NOMO-1 (cell line): ENCODE data around the gene MYPN.
"Not testable (repeated sequence)": the region's sequence is repeated elsewhere in the genome, so short reads cannot be mapped to it uniquely, and the experiment has no call there.

ENCODE experiments used
- DNase-seq, 2 experiments: peaks; one replicate each; lab custom pipeline; 2025; ENCODE audit not compliant: unreplicated experiment in 2 of 2; lab: John Stamatoyannopoulos, UW

Gene MYPN

GRCh38 chr10:68221196-68221595, 111.9 kb downstream of the MYPN start:
- DNase-seq: no peak

DNA sequence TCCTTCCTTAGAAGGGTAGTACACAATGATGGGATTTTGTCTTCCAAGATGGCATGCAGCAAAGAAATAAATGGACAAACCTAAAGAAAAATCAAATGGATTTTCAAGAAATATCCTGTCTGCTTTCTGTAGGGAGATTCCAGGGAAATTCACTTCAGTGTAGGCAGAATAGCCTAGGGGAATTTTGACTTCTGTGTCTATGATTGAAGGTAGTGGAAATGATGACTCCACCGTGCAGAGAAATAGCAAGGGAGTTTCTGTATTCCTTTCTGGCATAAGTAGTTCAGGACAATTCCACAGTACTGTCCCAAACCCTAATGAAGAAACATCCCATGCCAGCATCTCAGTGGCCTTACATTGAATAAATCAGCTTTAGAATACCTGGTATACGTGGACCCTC, 113.1 kb downstream of the MYPN start:
- no peak for DNase-seq

GRCh38 chr10:68223535-68224165, 114.4 kb downstream of the MYPN start:
- DNase-seq: no peak

DNA sequence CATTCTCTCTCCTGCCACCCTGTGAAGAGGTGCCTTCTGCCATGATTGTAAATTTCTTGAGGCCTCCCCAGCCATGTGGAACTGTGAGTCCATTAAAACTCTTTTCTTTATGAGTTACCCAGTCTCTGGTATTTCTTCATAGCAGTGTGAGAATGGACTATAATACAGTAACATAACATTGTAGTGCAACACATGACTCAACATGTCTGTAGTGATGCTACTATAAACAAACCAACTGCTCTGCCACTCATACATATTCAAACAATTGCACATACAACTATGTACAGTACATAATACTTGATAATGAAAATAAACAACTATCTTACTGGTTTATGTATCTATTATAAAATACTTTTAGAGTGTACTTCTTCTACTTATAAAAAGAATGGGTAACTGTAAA, 115.5 kb downstream of the MYPN start:
- no peak for DNase-seq

DNA sequence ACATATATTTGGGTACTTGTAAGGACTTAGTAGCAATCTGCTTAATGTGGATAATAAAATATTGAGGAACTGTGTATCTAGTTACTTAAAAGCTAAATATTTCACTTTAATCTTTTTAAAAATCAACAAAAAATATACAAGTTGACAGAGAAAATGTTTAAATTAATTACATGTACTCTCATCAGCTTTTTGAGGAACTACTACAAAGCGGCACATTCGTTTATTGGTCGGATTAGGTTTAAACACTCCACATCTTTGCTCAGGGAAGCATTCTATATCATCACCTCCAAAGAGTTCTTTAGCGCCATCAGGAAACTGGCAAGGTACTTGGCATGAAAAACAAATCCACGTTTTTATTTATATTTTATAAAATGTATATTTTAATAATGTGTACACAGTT, 121.0 kb downstream of the MYPN start:
- no peak for DNase-seq

- DNase-seq: peak; percentile 37 to 43
Observed at GRCh38 chr10:68231106-68231816, 122.0 kb downstream of the MYPN start.

DNA sequence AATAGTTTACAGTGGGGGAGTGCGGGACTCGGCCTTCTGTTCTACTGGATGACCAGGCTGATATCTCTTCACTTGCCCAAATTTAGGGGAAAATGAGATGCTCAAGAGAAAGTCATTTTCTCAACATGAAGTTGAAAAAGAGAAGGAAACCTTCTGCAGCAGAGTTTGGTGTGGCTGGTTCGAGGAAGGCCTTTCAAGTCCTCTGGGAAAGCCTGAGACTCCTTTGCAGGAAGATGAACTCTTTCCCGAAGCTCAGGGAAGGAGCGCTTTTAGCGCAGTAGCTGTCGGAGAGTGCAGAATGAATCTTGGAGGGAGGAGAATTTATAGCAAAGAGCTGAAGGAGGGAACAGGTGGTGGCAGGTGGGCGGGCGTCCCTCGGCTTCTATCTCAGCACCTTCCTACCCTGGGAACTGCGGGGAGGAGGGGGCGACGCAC, 122.5 kb downstream of the MYPN start, which contains the start of gene ATOH7:
Gene ATOH7, minus strand, starts transcription at position 297 of the 435 bp plus-strand sequence. CDS start 436 bp downstream, outside the sequence.
- no peak for DNase-seq

DNA sequence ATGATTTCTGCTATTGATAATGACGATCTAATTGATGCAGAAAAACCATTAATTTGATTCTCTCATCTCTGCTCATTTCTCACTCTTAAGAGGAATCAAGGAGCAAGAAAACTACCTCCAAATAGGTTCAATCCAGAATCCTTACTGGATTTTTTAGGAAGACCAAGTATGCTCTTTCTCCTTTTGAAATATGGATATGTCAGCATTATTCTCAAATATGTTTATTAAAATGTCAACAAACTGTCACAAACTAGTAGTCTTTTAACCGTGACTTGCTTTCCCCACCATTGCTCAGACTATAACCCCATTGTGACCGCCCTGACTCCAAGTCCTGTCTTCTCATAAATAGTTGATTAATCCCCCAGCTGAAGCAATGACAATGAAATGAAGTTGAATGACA, 123.8 kb downstream of the MYPN start:
- no peak for DNase-seq

DNA sequence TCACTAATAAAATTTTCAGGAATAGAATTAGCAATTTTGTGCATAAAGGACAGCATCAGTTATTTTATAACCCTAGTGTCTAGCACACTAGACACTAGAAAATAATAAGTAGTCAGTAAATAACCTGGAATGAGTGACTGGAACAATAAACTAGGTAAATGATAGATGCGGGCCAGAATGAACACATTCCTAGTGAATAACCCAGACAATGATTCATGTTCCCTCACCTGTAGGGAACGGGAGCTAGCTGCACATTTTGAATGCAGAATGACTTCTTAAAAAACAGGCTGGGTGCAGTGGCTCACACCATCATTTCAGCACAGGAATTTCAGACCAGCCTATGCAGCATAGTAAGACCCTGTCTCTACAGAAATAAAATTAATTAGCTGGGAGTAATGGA, 125.8 kb downstream of the MYPN start:
- DNase-seq: no peak

- DNase-seq: no peak
Observed at GRCh38 chr10:68235581-68235980, 126.3 kb downstream of the MYPN start.

GRCh38 chr10:68237173-68237572, 127.9 kb downstream of the MYPN start:
- DNase-seq: no peak

DNA sequence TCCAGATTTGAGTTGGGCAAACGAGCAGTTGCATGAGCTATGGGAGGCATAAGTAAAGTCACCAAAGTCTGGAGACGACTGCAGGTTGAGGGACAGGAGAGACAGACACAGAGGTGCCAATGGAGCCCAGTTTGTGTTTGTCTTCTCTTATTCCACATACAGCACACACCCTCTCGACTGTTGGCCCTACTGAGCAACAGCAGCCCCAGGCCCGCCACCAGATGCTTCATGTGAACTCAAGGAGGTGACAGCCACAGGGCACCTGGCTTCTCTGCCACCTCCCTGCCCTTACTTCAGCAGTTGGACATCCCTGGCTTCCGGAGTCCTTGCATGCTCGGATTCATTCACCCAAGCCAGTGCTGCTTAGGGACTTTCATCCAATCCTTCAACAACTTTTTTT, 129.1 kb downstream of the MYPN start:
- DNase-seq: no peak

DNA sequence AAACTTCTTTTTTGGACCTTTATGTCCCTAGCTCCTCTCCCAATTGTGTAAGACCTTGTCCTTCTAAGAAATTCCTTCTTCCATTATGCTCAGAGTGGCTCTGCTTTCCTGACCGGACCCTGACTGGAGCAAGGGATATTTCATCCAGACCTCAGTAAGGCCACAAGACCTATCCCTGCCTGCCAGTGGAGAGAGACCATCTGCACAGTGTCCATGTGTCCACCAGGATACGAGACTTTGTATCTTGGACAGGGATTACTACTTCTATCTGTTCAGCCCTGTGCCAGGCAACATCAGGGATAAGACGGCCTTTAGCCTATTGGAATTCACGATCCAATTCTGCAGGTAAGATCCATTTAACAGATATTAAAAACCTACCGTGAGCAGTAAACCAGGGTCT, 129.8 kb downstream of the MYPN start:
- DNase-seq: no peak

DNA sequence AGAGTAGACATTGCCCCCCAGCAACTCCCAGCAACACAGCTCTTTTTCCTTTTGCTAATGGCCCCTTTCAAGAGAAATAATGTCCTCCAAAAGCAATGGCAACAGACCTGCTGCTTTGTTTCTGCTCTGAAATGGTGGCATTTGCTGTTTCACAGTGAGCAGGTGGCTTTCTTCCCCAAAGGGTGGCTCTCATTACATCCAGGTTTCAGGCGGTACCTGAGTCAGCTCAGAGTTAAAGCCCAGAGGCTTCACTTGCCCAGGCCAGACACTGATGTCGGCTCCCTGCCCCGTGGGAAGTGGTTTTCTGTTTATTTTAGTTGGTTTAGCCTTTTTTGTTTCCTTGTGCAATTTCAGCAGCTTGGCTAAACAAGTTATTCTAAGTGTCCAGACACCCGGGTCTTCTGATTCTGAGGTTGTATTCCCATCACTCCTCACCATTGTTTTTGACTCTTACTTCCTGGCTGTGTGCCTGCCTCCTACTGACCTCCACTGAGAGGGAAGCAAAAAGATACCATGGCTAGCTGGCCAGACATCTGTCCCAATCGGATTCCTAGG, 130.4 kb downstream of the MYPN start:
- DNase-seq: no peak

DNA sequence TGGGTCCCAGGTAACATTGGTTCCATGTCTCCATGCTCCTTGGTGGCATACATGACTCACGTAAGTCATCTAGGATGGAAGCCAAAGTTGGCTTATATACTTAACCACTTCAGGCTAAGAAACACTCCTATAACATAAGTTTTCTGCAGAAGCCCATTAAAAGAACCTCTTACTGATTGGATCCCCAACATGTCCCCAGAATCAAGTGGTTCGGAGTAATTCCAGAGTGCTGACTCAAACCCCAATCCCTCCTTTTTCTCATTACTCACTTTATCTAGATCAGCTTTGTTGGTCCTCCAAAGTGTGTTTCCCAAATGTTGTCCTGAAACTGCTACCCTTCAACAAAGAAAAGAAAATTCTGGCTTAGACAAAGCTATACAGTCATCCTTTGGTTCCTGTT, 132.8 kb downstream of the MYPN start:
- DNase-seq: no peak

- not testable (repeated sequence) for DNase-seq
Observed at GRCh38 chr10:68246397-68246796, 137.1 kb downstream of the MYPN start.

DNA sequence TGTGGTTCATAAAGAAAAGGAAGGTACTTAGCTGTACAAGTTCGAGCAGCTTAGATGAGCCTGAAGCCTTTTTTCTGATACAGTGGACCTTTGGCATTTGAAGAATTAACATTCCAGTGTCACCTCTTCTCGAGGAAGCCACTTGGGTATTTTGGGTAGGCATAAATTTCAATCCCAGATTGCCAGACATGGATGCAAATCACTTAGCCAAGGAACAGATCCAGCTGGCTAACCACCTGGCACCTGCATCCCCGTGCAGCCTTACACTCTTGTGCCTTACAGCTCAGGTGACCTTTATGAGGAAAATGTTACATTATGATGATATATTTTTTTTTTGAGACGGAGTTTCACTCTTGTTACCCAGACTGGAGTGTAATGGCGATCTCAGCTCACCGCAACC, 138.6 kb downstream of the MYPN start:
- DNase-seq: no peak

DNA sequence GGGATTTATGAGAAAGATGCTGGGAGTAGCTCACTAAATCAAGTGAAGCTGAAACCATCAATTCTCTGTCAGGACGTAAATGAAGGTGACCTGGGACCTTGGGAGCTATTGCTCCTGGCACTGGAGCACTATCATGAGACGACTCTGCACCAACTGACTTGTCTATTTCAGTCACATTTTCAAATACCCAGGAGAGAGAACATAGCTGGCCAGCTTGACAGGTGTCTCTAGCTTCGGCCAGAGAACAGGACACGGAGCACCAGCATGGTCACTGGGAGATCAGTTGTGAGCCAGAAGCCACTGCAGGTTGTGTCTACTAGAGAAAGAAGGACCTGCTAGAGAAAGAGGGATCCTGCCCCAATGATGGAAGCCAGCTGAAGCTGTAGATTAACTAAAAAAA, 140.0 kb downstream of the MYPN start:
- no peak for DNase-seq

DNA sequence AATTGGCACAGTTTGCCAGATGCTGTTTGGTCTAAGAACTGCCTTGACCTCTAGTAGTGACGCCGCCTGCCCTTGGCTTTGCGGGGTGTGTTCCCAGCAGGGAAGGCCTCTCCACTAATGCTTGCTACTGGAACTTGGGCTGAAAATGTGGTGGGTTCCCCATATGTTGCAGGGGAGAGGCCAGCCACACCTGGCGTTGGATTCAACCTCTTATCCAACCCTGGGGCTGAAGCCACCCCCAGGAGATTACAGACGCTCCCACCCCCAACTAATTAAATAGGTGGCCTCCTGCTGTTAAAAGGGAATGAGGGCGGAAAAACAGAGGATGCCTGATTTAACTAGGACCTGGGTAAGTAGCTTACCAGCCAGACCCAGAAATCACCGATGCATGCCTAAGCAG, 141.9 kb downstream of the MYPN start:
- DNase-seq: no peak

DNA sequence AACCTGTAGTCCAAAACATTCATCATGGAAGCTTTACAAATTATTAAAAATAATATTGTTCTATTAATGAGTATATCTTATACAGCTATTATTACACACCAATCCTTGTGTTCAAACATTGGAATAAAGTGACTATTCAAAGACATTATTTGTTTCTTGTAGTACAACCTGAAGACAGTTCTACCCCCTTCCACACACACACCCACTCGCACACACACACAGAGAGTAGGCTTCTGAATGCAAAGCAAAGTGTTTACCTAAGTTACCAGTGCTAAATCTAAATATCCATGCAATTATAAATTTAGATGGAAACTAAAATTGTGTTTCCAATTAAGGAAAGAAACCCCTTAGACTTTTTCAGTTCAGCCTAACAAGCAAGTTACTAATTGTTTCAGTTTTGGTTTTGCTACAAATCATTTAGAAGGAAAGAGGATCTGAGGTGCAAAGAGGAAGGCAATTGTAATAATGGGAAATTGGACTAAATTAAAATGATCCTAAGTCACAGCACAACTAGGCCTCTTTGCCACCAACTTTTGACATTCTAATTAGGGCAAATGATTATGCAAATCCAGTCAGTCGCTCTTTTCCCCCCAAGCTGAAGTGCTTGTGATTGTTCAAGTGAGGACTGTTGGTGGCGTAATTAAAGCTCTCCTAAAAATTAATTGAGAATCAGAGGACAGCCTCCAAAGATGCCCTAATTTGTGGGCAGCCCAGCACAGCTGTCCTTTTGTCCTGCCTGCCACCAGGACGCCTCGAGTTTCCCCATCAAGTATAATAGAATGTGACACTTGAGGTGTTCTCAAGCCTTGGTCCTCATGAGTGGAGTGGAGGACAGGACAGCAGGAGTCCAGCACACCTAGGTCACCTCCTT, 142.6 kb downstream of the MYPN start:
- DNase-seq: peak in 1 of 2 experiments; percentile 55

GRCh38 chr10:68253346-68253745, 144.1 kb downstream of the MYPN start:
- no peak for DNase-seq
